ENCODE results near the gene KIAA2012.

The KIAA2012 gene

DNA sequence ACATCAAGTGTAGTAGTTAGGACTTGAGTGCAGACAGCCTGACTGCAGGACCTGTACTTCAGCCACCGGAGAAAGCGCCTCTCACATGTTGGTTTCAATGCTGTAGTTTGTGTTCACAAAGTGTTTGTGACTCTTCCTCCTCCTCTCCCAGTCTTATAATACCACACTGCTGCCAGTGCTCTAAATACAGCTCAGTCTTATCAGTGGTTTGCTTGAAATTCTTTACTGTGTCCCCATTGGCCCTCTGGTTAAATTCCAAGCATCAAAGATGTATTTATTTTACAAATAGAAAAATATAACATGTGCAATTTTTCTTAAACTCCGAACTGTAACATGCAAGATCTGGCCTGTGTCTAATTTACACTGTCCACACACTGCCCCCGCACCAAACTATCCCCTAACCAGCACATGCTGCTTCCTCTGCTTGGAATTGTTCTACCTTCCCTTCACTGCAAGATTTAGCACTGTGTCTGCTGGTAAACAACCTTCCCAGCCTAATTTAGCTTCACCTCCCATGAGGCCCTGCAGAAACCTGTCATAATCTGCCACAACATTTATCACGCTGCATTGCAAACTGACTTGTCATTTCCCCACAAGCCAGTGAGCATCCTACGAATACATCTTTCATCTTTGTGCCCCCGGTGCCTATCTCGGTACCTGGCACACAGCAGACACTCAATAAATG, 88.2 kb downstream of the KIAA2012 start:
- no peak for DNase-seq (ENCODE audit: low read depth in 1 of 2, low spot score in 1 of 2)
- in situ Hi-C loops (cut with HindIII; ENCODE audit: low pct_unique_long_range_greater_than_20kb, low sequenced_read_pairs) = no loop called here
- no peak for TF ChIP-seq JUND (IDR thresholded peaks at IDR 0.05; ENCODE audit: low read depth)

- in situ Hi-C loops (cut with HindIII; ENCODE audit: low pct_unique_long_range_greater_than_20kb, low sequenced_read_pairs) = no loop called here
- DNase-seq (ENCODE audit: low read depth in 1 of 2, low spot score in 1 of 2) = no peak
- no peak for TF ChIP-seq JUND (IDR thresholded peaks at IDR 0.05; ENCODE audit: low read depth)
Observed at GRCh38 chr2:202164411-202164810, 91.4 kb downstream of the KIAA2012 start.

GRCh38 chr2:202165208-202165607, 92.2 kb downstream of the KIAA2012 start:
- DNase-seq (ENCODE audit: low read depth in 1 of 2, low spot score in 1 of 2) = no peak
- TF ChIP-seq JUND (IDR thresholded peaks at IDR 0.05; ENCODE audit: low read depth) = no peak
- in situ Hi-C loops (cut with HindIII; ENCODE audit: low pct_unique_long_range_greater_than_20kb, low sequenced_read_pairs) = no loop called here

- DNase-seq (ENCODE audit: low read depth in 1 of 2, low spot score in 1 of 2) = no peak
- TF ChIP-seq JUND (IDR thresholded peaks at IDR 0.05; ENCODE audit: low read depth) = no peak
- in situ Hi-C loops (cut with HindIII; ENCODE audit: low pct_unique_long_range_greater_than_20kb, low sequenced_read_pairs) = no loop called here
Observed at GRCh38 chr2:202165945-202166344, 92.9 kb downstream of the KIAA2012 start.

DNA sequence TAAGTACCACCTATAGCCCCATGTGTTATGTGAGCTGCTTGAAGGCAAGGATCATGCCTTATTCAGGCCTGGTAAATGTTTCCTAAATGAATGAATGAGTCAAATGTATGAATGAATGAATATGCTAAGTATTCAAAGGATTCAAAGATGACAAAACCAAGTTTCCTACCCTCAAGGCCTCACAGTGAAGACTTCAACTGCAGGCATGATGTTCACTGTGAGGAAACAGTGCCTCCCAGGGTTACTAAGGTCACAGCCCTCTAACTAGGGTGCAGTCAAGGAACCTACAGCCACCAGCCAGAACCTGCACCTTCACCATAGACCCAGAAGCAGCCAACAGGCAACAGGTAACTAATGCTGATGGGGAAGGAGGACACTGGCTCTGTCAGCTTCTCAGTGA, 96.1 kb downstream of the KIAA2012 start:
- DNase-seq (ENCODE audit: low read depth in 1 of 2, low spot score in 1 of 2) = no peak
- in situ Hi-C loops (cut with HindIII; ENCODE audit: low pct_unique_long_range_greater_than_20kb, low sequenced_read_pairs) = no loop called here
- TF ChIP-seq JUND (IDR thresholded peaks at IDR 0.05; ENCODE audit: low read depth) = no peak

DNA sequence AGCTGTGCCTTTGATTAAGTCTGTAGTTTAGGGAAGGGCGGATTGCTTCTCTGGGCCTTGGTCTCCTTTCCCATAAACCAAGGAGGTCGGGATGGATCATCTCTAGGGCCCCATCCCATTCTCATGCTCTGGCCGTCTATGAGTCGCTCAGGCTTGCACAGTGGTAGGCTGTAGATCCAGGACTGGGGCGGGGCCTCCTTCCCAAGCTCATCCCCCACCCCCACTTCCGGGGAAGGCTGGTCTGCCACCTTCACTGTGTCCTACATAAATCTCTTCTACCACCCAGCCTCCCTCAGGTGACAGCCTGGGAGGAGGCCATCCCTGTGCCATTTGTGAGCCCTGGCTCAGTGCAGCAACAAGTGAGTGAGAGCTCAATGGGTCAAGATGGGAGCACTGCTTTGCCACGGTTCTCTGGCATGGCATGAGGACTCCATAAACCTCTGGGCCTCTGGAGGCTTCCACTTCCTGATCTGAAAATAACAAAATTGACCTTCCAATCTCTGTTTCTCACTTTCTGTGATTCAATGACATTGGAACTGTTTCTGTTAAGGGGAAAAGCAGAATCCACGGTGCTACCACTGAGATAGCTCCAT, 96.9 kb downstream of the KIAA2012 start:
- no peak for TF ChIP-seq JUND (IDR thresholded peaks at IDR 0.05; ENCODE audit: low read depth)
- in situ Hi-C loops (cut with HindIII; ENCODE audit: low pct_unique_long_range_greater_than_20kb, low sequenced_read_pairs) = no loop called here
- no peak for DNase-seq (ENCODE audit: low read depth in 1 of 2, low spot score in 1 of 2)

- DNase-seq (ENCODE audit: low read depth in 1 of 2, low spot score in 1 of 2) = no peak
- TF ChIP-seq JUND (IDR thresholded peaks at IDR 0.05; ENCODE audit: low read depth) = no peak
- in situ Hi-C loops (cut with HindIII; ENCODE audit: low pct_unique_long_range_greater_than_20kb, low sequenced_read_pairs) = no loop called here
Observed at GRCh38 chr2:202171241-202171825, 98.3 kb downstream of the KIAA2012 start.

DNA sequence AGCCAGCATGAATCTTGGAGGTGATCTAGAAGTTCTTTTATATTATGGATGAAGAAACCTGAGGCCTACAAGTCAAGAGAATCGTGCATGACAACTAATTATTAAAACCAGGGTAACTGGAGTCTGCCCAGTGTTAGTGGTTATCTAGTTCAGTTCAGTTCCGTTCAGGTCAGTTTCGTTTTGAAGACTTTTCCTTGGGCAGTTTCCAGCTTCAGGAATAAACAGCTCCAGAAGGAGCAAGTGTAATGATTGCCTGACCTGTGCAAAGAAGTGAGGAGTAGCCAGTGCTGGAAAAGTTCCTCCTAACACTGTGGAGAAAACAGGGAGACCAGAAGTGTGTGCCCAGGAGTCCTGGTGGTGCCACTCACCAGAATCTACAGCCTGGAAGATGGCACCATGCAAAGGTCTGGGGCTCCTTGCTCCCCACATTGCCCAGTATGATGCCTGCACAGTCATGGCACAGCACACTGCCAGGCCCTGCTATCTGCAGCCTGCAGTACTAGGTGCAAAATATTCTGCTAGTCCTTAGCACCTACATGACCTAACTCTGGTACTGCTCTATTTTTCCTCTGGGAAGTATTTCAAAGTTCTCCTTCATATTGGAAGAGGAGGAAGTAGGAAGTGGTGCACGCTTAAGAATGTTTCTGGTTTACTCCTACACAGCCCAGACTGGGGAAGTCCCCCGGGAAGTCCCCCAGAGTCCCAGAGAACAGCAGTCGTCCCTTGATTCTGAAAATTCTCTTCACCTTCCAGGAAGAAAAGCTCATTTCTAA, 99.6 kb downstream of the KIAA2012 start:
- no peak for TF ChIP-seq JUND (IDR thresholded peaks at IDR 0.05; ENCODE audit: low read depth)
- in situ Hi-C loops (cut with HindIII; ENCODE audit: low pct_unique_long_range_greater_than_20kb, low sequenced_read_pairs) = no loop called here
- no peak for DNase-seq (ENCODE audit: low read depth in 1 of 2, low spot score in 1 of 2)

- TF ChIP-seq JUND (IDR thresholded peaks at IDR 0.05; ENCODE audit: low read depth) = no peak
- peak; percentile 33 to 64 for DNase-seq (ENCODE audit: low read depth in 1 of 2, low spot score in 1 of 2)
- in situ Hi-C loops (cut with HindIII; ENCODE audit: low pct_unique_long_range_greater_than_20kb, low sequenced_read_pairs) = no loop called here
Observed at GRCh38 chr2:202178346-202178958, 105.4 kb downstream of the KIAA2012 start.

GRCh38 chr2:202184557-202184956, 111.5 kb downstream of the KIAA2012 start:
- DNase-seq (ENCODE audit: low read depth in 1 of 2, low spot score in 1 of 2) = no peak
- TF ChIP-seq JUND (IDR thresholded peaks at IDR 0.05; ENCODE audit: low read depth) = no peak
- in situ Hi-C loops (cut with HindIII; ENCODE audit: low pct_unique_long_range_greater_than_20kb, low sequenced_read_pairs) = no loop called here

DNA sequence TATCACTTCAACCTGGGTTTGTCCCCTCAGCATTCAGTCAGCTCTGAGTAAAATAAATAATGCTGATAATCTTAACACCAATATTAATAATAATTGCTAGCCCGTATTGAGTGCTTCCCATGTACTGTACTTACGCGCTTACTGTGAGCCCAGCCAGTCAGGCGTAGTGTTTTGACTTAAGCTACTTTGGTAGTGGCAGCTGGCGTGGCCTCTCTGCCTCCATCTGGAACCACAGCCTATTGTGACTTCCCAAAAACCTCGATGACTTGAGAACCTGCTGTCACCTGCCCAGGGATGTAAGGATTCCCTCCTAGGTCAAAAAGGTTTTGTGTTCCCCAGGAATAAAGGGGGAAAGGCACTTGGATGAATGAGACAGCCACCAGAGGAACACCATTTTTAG, 112.1 kb downstream of the KIAA2012 start:
- TF ChIP-seq JUND (IDR thresholded peaks at IDR 0.05; ENCODE audit: low read depth) = no peak
- in situ Hi-C loops (cut with HindIII; ENCODE audit: low pct_unique_long_range_greater_than_20kb, low sequenced_read_pairs) = no loop called here
- no peak for DNase-seq (ENCODE audit: low read depth in 1 of 2, low spot score in 1 of 2)

DNA sequence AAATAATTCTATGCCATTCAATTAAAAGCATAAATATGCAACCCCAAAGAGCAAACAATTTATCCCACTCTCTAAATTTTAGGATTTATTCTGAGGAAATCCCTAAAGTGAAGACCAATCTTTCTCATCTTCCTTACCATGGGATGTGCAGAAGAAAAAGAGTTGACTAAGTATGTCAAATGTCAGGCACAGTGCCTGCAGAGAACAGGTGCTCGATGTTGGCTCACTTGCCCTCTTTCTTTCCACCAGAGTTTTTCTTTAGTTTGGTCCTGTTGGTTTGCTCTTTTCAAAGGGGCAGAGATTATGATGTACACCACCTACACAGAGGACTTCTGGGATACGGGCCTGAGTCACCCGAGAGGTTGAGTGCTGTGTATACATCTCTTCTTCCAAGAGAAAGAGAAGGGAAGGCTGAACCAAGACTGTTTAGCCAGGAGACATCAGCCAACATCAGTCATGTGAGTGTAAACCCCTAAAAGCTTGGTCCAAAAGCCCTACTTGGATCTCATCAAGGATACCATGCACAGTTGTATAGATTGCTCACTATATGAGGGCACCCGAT, 113.7 kb downstream of the KIAA2012 start:
- TF ChIP-seq JUND (IDR thresholded peaks at IDR 0.05; ENCODE audit: low read depth) = no peak
- in situ Hi-C loops (cut with HindIII; ENCODE audit: low pct_unique_long_range_greater_than_20kb, low sequenced_read_pairs) = no loop called here
- no peak for DNase-seq (ENCODE audit: low read depth in 1 of 2, low spot score in 1 of 2)
